GM12878 (cell line): ENCODE data around the gene DCAF11. TPM values are rescaled to one million over a fixed set of nuclear protein-coding genes. Genes with fewer than 3 reads are reported as not detected.

Experiments
- ATAC-seq: fragments of 200-7000 bp; cut with Tn5 transposase; 3 replicates; pipeline ENCODE4 v1.9.1; 2020; ENCODE audit warnings: mild to moderate bottlenecking, moderate library complexity
- BruUV-seq: library from RNA; stranded (reverse); fragments of 400-500 nt; replicated peaks from 2 replicates; lab custom pipeline; 2021; lab: Mats Ljungman, UMichigan
- CTCF ChIA-PET: fragments of 300-600 bp; sonication (Branson Sonifier 250); formaldehyde crosslinking; extraction: SDS; loops from one replicate; lab custom pipeline; 2021; ENCODE audit warnings: inconsistent platforms; lab: Yijun Ruan, JAX
- POLR2A ChIA-PET: fragments of 350-600 bp; formaldehyde crosslinking; extraction: SDS; loops from one replicate; lab custom pipeline; 2021; ENCODE audit warnings: inconsistent platforms; lab: Charles Lee
- RAD21 ChIA-PET: fragments of 300-600 bp; sonication (Branson Sonifier 250); formaldehyde crosslinking; loops from one replicate; lab custom pipeline; 2023; ENCODE audit warnings: antibody characterized with exemption; ENCODE audit not compliant: unreplicated experiment; lab: Charles Lee
- SMC1A ChIA-PET: fragments of 300-600 bp; sonication (Branson Sonifier 250); formaldehyde crosslinking; loops from one replicate; lab custom pipeline; 2023; ENCODE audit not compliant: unreplicated experiment, uncharacterized antibody; lab: Charles Lee
- DNase-seq: peaks from one replicate; pipeline ENCODE4 v3.0.0-alpha.2; 2011; ENCODE audit warnings: low read depth, low spot score
- FAIRE-seq: peaks from 3 replicates; lab custom pipeline; 2011; peaks lifted over from hg19 to GRCh38; lab: Jason Lieb, UNC
- H2AFZ ChIP-seq: 2 replicates; pipeline ENCODE4 v1.6.0; 2011; ENCODE audit warnings: low read depth, low read length, control low read depth; ENCODE audit not compliant: control insufficient read depth
- H3K27ac ChIP-seq: 2 replicates; pipeline ENCODE4 v1.5.1; 2011; ENCODE audit warnings: control low read depth; ENCODE audit not compliant: control insufficient read depth, insufficient read depth
- H3K27me3 ChIP-seq, 2 experiments: replicated peaks in 1 of 2; 2 replicates each; pipeline versions ENCODE4 v1.6.0 to v1.6.1; 2011; ENCODE audit warnings: low read length in 1 of 2; ENCODE audit not compliant: control insufficient read depth in 2 of 2, insufficient read depth in 2 of 2
- H3K36me3 ChIP-seq, 2 experiments: 2 replicates each; pipeline ENCODE4 v1.5.1; 2011; ENCODE audit warnings: low read length in 1 of 2; ENCODE audit not compliant: control insufficient read depth in 2 of 2, insufficient read depth in 2 of 2
- H3K4me1 ChIP-seq: 2 replicates; pipeline ENCODE4 v1.6.1; 2011; ENCODE audit warnings: mild to moderate bottlenecking, low read length, moderate library complexity, mixed read lengths; ENCODE audit not compliant: control insufficient read depth, insufficient read depth
- H3K4me2 ChIP-seq: 2 replicates; pipeline ENCODE4 v1.6.0; 2011; ENCODE audit warnings: control low read depth; ENCODE audit not compliant: control insufficient read depth, insufficient read depth
- H3K4me3 ChIP-seq: fragments of 200-600 bp; sonication (generic); 2 replicates; pipeline ENCODE4 v1.5.1; 2016
- H3K79me2 ChIP-seq: 2 replicates; pipeline ENCODE4 v1.6.0; 2011; ENCODE audit warnings: low read length; ENCODE audit not compliant: control insufficient read depth, insufficient read depth
- H3K9ac ChIP-seq: 2 replicates; pipeline ENCODE4 v1.8.0; 2011; ENCODE audit warnings: low read length, control low read depth, mixed read lengths; ENCODE audit not compliant: control insufficient read depth, insufficient read depth
- H3K9me3 ChIP-seq: replicated peaks from 3 replicates; pipeline ENCODE4 v1.5.1; 2011; ENCODE audit warnings: mild to moderate bottlenecking, low read length; ENCODE audit not compliant: control insufficient read depth, insufficient read depth
- H4K20me1 ChIP-seq: 2 replicates; pipeline ENCODE4 v1.6.0; 2011; ENCODE audit not compliant: control insufficient read depth, insufficient read depth
- ASH2L ChIP-seq: fragments of 300-600, 200-600 bp; sonication (generic); IDR thresholded peaks from 2 replicates; pipeline ENCODE4 v1.6.1; 2017; ENCODE audit warnings: low read depth, mild to moderate bottlenecking, borderline replicate concordance
- CHD1 ChIP-seq: IDR thresholded peaks from 2 replicates; pipeline ENCODE4 v1.6.1; 2012; ENCODE audit warnings: low read depth, low read length, improper control_type of control experiment
- CHD4 ChIP-seq: fragments of 200-600 bp; sonication (generic); IDR thresholded peaks from 2 replicates; pipeline ENCODE4 v1.6.1; 2016; ENCODE audit warnings: mild to moderate bottlenecking
- CREM ChIP-seq: IDR thresholded peaks from 2 replicates; pipeline ENCODE4 v1.6.1; 2014; ENCODE audit warnings: antibody characterized with exemption, low read depth
- EED ChIP-seq: sonication (generic); IDR thresholded peaks from 2 replicates; pipeline ENCODE4 v1.6.1; 2016; ENCODE audit warnings: antibody characterized with exemption, low read depth
- EZH2 ChIP-seq: IDR thresholded peaks from 2 replicates; pipeline ENCODE4 v1.6.1; 2012; ENCODE audit warnings: low read depth, mild to moderate bottlenecking, control low read depth, inconsistent platforms, low read length, borderline replicate concordance; ENCODE audit not compliant: control insufficient read depth
- IKZF2 ChIP-seq, 2 experiments: fragments of 450-650 bp; IDR thresholded peaks; 2 replicates each; pipeline ENCODE4 v1.6.1; 2017; ENCODE audit warnings: mild to moderate bottlenecking in 2 of 2, moderate library complexity in 2 of 2
- PAX5 ChIP-seq: IDR thresholded peaks from 2 replicates; pipeline ENCODE4 v1.6.1; 2011; ENCODE audit warnings: low read depth, low read length, borderline replicate concordance
- RB1 ChIP-seq: fragments of 450-650 bp; formaldehyde crosslinking; IDR thresholded peaks from 2 replicates; pipeline ENCODE4 v1.6.1; 2017; ENCODE audit warnings: mild to moderate bottlenecking, borderline replicate concordance
- SUPT20H ChIP-seq: IDR thresholded peaks from 2 replicates; pipeline ENCODE4 v1.6.1; 2011; ENCODE audit warnings: low read depth, mild to moderate bottlenecking, low read length, moderate library complexity, borderline replicate concordance; ENCODE audit not compliant: control insufficient read depth
- ZNF24 ChIP-seq: fragments of 450-650 bp; IDR thresholded peaks from 2 replicates; pipeline ENCODE4 v1.6.1; 2017; ENCODE audit warnings: antibody characterized with exemption, mild to moderate bottlenecking
- WGBS: methylation state at CpG from one replicate; pipeline ENCODE4 v1.1.6; 2016; ENCODE audit warnings: low lambda C conversion rate; ENCODE audit not compliant: insufficient replicate concordance, insufficient coverage; ENCODE audit errors: missing lambda C conversion rate; 5-methylcytosine and 5-hydroxymethylcytosine counted together
- in situ Hi-C: fragments of 300-500 bp; cut with MboI; formaldehyde crosslinking; loops from 9 replicates; pipeline ENCODE4 v1.14.3; 2018; ENCODE audit warnings: mixed read lengths
- intact Hi-C: fragments of 100-400 bp; cut with micrococcal nuclease; formaldehyde crosslinking; loops from one replicate; pipeline ENCODE4 v1.14.2; 2022; ENCODE audit not compliant: unreplicated experiment
- polyA plus RNA-seq, 11 experiments: library from polyadenylated mRNA; depleted of rRNA in 4 of 11; unstranded in 6 of 11; stranded (reverse) in 5 of 11; fragments of >200 nt; fragmentation: Nextera tagmentation in 4 of 11; fragmentation: Illumina TruSeq in 1 of 11; extraction: Ambion mirVana in 4 of 11; extraction: Trizol in 1 of 11; gene quantifications; 1 replicate in 1 of 11; 2 replicates in 10 of 11; pipeline versions ENCODE4 v1.2.1 to v1.2.3, GENCODE V29; 2011 to 2016; ENCODE audit warnings: inconsistent platforms in 2 of 11, missing spikeins in 2 of 11, low read depth in 1 of 11
- total RNA-seq, 4 experiments: library from RNA; depleted of rRNA in 3 of 4; stranded (reverse); fragments of >200 nt in 3 of 4; fragmentation: Illumina TruSeq in 1 of 4; extraction: Trizol in 1 of 4; gene quantifications; 2 replicates each; pipeline versions ENCODE4 v1.2.1 to v1.2.3, GENCODE V29; 2013 to 2021
- TF ChIP-seq, protein P1 (sequence below): IDR thresholded peaks from 2 replicates; pipeline ENCODE4 v1.6.1; 2011; ENCODE audit warnings: mild to moderate bottlenecking, low read depth, low read length, moderate library complexity; ENCODE audit not compliant: insufficient replicate concordance
- TF ChIP-seq, protein P2 (sequence below): fragments of 450-650 bp; IDR thresholded peaks from 2 replicates; pipeline ENCODE4 v1.6.1; 2018; ENCODE audit warnings: borderline replicate concordance, mild to moderate bottlenecking; ENCODE audit not compliant: partially characterized antibody
- TF ChIP-seq, protein P3 (sequence below): IDR thresholded peaks from 2 replicates; pipeline ENCODE4 v1.6.1; 2012; ENCODE audit warnings: low read length, inconsistent platforms

Gene DCAF11
- total and polyA plus RNA-seq, 10 of the 15 experiments (the other 5 are each of a cell fraction or from before 2014, with no cell fraction given): 13.4 to 91.2 (median 68.7) TPM

DNA sequence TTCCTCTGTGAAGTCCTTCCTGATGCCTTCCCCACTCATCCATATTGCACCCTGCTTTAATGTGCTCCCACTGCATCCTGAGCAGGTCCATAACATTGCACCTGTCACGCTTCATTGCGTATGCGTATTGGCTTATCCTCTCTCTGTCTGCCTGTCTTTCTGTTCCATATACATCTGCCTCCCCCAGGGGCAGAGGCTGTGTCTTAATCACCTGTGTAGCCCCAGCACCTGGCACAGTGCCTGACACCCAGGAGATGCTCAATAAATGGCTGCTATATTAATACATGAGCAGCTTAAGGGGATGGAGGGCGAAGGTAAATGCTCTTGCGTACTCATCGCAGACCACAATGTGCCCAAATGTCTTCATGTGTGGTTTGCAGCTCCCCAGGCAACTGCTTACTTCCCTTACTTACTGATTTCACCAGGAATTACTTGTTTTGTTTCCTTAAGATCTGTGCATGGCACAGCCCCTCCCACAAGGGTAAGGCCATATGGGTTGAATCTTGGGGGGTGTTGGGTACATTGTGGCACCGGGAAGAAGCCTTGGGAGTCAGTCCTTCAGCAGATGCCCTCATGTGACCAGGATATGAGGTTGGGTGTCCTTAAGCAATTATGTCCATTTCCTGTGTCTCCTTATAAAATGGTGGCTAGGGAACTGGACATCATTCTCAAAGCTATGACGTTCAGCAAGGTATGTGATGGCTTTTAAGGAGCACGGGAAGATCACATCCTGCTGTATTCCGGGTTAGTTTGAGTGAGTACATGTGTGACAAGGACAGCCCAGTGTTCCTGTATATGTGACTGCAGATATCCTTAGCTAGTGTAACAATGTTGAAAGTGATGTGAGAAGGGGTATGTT, 44.1 kb upstream of the DCAF11 start:
- ChIA-PET RAD21 (interaction anchor here (0.8 to 1.3 kb wide), 3 partner anchors 15 to 38 kb away, joined by 3 to 4 read pairs (median 3); no protein-coding TSS in a partner anchor), SMC1A (interaction anchor here (1.4 to 1.5 kb wide), 2 partner anchors 12 to 20 kb away, joined by 4 to 5 read pairs; no protein-coding TSS in a partner anchor), CTCF (interaction anchor here (2.0 to 2.7 kb wide), 2 partner anchors 12 to 43 kb away, joined by 4 to 10 read pairs; partner anchors contain the start of gene DCAF11), POLR2A (interaction anchor here (1.0 kb wide), 1 partner anchor 22 kb away, joined by 3 read pairs; no protein-coding TSS in a partner anchor)
- FAIRE-seq: no peak
- Histone ChIP-seq H2AFZ (no peak overlapping the region), H3K36me3 (no peaks in the 10 kb centered on the region), H3K79me2 (no peaks in the 10 kb centered on the region), H3K4me1 (peaks cover 8% of the 10 kb centered on the region), H3K27me3 (peaks cover 0 to 2% of the 10 kb centered on the region in 2 experiments; a peak in 1 of 4 replicates), H3K9ac (no peak overlapping the region), H3K27ac (no peak overlapping the region), H3K4me2 (no peak overlapping the region), H3K4me3 (no peak overlapping the region), H4K20me1 (no peaks in the 10 kb centered on the region; the same call in 1 of the 2 replicates), H3K9me3 (no peaks in the 10 kb centered on the region)
- intact Hi-C loops: no loop called here
- 62% methylated on average over 10 of the region's 10 CpGs for WGBS
- ATAC-seq: no peak
- in situ Hi-C loops: no loop called here
- DNase-seq: no peak
- TF ChIP-seq, protein P1, sequence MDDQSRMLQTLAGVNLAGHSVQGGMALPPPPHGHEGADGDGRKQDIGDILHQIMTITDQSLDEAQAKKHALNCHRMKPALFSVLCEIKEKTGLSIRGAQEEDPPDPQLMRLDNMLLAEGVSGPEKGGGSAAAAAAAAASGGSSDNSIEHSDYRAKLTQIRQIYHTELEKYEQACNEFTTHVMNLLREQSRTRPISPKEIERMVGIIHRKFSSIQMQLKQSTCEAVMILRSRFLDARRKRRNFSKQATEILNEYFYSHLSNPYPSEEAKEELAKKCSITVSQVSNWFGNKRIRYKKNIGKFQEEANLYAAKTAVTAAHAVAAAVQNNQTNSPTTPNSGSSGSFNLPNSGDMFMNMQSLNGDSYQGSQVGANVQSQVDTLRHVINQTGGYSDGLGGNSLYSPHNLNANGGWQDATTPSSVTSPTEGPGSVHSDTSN: no peak
- TF ChIP-seq CREM (no peak), CHD4 (no peak), PAX5 (no peak), RB1 (no peak), IKZF2 (IDR thresholded peaks at IDR 0.05) (no peak), ASH2L (no peak), EED (no peak), CHD1 (no peak), ZNF24 (no peak), EZH2 (no peak), SUPT20H (no peak)
- TF ChIP-seq, protein P2, sequence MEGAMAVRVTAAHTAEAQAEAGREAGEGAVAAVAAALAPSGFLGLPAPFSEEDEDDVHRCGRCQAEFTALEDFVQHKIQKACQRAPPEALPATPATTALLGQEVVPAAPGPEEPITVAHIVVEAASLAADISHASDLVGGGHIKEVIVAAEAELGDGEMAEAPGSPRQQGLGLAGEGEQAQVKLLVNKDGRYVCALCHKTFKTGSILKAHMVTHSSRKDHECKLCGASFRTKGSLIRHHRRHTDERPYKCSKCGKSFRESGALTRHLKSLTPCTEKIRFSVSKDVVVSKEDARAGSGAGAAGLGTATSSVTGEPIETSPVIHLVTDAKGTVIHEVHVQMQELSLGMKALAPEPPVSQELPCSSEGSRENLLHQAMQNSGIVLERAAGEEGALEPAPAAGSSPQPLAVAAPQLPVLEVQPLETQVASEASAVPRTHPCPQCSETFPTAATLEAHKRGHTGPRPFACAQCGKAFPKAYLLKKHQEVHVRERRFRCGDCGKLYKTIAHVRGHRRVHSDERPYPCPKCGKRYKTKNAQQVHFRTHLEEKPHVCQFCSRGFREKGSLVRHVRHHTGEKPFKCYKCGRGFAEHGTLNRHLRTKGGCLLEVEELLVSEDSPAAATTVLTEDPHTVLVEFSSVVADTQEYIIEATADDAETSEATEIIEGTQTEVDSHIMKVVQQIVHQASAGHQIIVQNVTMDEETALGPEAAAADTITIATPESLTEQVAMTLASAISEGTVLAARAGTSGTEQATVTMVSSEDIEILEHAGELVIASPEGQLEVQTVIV: no peak
- TF ChIP-seq, protein P3, sequence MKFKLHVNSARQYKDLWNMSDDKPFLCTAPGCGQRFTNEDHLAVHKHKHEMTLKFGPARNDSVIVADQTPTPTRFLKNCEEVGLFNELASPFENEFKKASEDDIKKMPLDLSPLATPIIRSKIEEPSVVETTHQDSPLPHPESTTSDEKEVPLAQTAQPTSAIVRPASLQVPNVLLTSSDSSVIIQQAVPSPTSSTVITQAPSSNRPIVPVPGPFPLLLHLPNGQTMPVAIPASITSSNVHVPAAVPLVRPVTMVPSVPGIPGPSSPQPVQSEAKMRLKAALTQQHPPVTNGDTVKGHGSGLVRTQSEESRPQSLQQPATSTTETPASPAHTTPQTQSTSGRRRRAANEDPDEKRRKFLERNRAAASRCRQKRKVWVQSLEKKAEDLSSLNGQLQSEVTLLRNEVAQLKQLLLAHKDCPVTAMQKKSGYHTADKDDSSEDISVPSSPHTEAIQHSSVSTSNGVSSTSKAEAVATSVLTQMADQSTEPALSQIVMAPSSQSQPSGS: no peak
- BruUV-seq: no TSS peak
